ENCODE data around the gene PRKACG.
A peak's percentile ranks its signal among the peaks of the same experiment; 100 is the strongest.

The PRKACG gene

GRCh38 chr9:69036799-69037198, 22.9 kb upstream of the PRKACG start:
- DNase-seq (ENCODE audit: low read depth, low spot score), result no peak
- CTCF ChIA-PET, result interaction anchor here (1.0 to 4.8 kb wide), 8 partner anchors 8 to 841 kb away, joined by 3 to 69 read pairs (median 7); no protein-coding TSS in a partner anchor
- POLR2A ChIA-PET, result no interaction called here
- peak overlapping the region; percentile 89 for H3K4me3 ChIP-seq (ENCODE audit: low read depth, low read length)
- TF ChIP-seq, protein P1, sequence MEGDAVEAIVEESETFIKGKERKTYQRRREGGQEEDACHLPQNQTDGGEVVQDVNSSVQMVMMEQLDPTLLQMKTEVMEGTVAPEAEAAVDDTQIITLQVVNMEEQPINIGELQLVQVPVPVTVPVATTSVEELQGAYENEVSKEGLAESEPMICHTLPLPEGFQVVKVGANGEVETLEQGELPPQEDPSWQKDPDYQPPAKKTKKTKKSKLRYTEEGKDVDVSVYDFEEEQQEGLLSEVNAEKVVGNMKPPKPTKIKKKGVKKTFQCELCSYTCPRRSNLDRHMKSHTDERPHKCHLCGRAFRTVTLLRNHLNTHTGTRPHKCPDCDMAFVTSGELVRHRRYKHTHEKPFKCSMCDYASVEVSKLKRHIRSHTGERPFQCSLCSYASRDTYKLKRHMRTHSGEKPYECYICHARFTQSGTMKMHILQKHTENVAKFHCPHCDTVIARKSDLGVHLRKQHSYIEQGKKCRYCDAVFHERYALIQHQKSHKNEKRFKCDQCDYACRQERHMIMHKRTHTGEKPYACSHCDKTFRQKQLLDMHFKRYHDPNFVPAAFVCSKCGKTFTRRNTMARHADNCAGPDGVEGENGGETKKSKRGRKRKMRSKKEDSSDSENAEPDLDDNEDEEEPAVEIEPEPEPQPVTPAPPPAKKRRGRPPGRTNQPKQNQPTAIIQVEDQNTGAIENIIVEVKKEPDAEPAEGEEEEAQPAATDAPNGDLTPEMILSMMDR (IDR thresholded peaks at IDR 0.05; ENCODE audit: insufficient read depth, low read length, missing control alignments), result no peak

DNA sequence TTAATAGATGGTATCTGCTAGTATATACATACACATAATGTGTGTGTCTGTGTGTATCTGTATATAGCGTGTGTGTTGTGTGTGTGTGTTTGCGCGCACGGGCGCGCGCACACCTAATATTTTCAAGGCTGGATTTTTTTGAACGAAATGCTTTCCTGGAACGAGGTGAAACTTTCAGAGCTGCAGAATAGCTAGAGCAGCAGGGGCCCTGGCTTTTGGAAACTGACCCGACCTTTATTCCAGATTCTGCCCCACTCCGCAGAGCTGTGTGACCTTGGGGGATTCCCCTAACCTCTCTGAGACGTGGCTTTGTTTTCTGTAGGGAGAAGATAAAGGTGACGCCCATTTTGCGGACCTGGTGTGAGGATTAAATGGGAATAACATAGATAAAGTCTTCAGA, 22.4 kb upstream of the PRKACG start:
- POLR2A ChIA-PET, result interaction anchor here (1.0 to 1.4 kb wide), 2 partner anchors 21 to 157 kb away, joined by 3 read pairs; no protein-coding TSS in a partner anchor
- CTCF ChIA-PET, result interaction anchor here (1.0 to 4.8 kb wide), 17 partner anchors 8 to 841 kb away, joined by 3 to 69 read pairs (median 5); no protein-coding TSS in a partner anchor
- TF ChIP-seq, protein P1 (IDR thresholded peaks at IDR 0.05; ENCODE audit: insufficient read depth, low read length, missing control alignments), result no peak
- no peak for DNase-seq (ENCODE audit: low read depth, low spot score)
- H3K4me3 ChIP-seq (ENCODE audit: low read depth, low read length), result peak overlapping the region; percentile 89

GRCh38 chr9:69035438-69036308, 21.8 kb upstream of the PRKACG start, which contains the start of gene FXN:
Gene FXN (plus strand): TSS chr9:69035752. CDS start chr9:69035783, 31 bp downstream.
- TF ChIP-seq, protein P1 (IDR thresholded peaks at IDR 0.05; ENCODE audit: insufficient read depth, low read length, missing control alignments), result peak; percentile 99
- no peak for DNase-seq (ENCODE audit: low read depth, low spot score)
- H3K4me3 ChIP-seq (ENCODE audit: low read depth, low read length), result peak within 1 kb of the TSS; percentile 89
- POLR2A ChIA-PET, result interaction anchor here (0.7 to 1.4 kb wide), 5 partner anchors 22 to 349 kb away, joined by 3 to 6 read pairs (median 3); no protein-coding TSS in a partner anchor
- CTCF ChIA-PET, result interaction anchor here (0.6 to 4.8 kb wide), 28 partner anchors 9 to 842 kb away, joined by 3 to 69 read pairs (median 4); no protein-coding TSS in a partner anchor

DNA sequence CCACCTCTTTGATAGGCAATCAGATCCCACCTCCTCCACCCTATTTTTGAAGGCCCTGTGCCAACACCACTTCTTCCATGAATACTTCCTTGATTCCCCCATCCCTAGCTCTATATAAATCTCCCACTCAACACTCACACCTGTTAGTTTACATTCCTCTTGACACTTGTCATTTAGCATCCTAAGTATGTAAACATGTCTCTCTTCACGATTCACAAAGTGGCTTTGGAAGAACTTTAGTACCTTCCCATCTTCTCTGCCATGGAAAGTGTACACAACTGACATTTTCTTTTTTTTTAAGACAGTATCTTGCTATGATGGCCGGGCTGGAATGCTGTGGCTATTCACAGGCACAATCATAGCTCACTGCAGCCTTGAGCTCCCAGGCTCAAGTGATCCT, 20.2 kb upstream of the PRKACG start:
- ChIA-PET CTCF (interaction anchor here (0.8 to 4.8 kb wide), 4 partner anchors 10 to 161 kb away, joined by 4 to 69 read pairs (median 32); no protein-coding TSS in a partner anchor), POLR2A (no interaction called here)
- no peak overlapping the region for H3K4me3 ChIP-seq (ENCODE audit: low read depth, low read length)
- TF ChIP-seq, protein P1 (IDR thresholded peaks at IDR 0.05; ENCODE audit: insufficient read depth, low read length, missing control alignments), result no peak
- DNase-seq (ENCODE audit: low read depth, low spot score), result no peak

DNA sequence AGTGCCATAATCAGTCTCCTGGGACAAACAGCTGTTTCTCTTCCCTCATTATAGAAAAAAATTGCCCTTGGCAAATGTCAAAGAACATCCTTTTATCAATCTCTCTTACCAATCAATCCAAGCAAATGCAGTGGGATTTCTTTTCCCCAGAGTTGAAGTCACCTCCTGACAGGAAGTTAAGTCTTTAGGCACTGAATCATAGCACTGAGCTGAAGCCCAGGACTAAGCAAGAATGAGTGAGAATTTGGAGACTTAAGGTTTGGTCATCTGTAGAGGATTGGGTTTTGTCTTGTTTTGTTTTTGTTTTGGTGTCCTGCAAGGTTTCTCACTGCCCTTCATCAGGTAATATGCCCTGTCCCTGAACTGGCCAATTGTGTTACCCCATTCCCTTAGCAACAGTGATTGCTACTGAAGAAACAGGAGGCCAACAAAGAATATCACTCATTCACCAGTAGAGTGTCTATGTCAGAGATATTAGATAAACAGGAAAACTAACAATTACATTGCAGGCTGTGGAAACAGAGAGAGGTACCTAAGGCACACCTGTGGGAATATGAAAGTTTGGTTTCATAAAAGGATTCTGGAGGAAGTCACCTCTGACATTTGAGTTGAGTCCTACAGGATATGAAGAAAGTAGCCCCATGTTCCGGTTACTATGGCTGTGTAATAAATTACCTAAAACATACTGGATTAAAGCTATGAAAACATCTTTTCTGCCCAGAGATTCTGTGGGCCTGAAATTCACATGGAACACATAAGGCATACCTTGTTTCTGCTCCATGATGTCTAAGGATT, 17.1 kb upstream of the PRKACG start:
- H3K4me3 ChIP-seq (ENCODE audit: low read depth, low read length), result no peak overlapping the region
- TF ChIP-seq, protein P1 (IDR thresholded peaks at IDR 0.05; ENCODE audit: insufficient read depth, low read length, missing control alignments), result no peak
- DNase-seq (ENCODE audit: low read depth, low spot score), result no peak
- ChIA-PET CTCF (interaction anchor here (0.9 to 2.8 kb wide), 6 partner anchors 11 to 1088 kb away, joined by 3 to 21 read pairs (median 4); no protein-coding TSS in a partner anchor), POLR2A (no interaction called here)
